Limb (tissue), 2 donors: ENCODE measurements around the gene TTYH2.
"Not testable (repeated sequence)": the region's sequence is repeated elsewhere in the genome, so short reads cannot be mapped to it uniquely, and the experiment has no call there.

ENCODE experiments used
- DNase-seq, 2 donors: peaks; one replicate each; pipeline ENCODE4 v3.0.0-alpha.2; 2016; ENCODE audit errors: extremely low spot score in 2 of 2

TTYH2 gene

GRCh38 chr17:74212913-74213791 is at the start of gene TTYH2:
Gene TTYH2 (plus strand): TSS chr17:74213571. CDS start chr17:74213588, 17 bp downstream.
- DNase-seq, result peak; percentile 92 to 93

- DNase-seq, result no peak
Observed at GRCh38 chr17:74163836-74164235, 49.5 kb upstream of the TTYH2 start.

GRCh38 chr17:74164446-74165045 is 48.8 kb upstream of the TTYH2 start:
- no peak for DNase-seq

GRCh38 chr17:74165797-74166365 is 47.5 kb upstream of the TTYH2 start:
- DNase-seq, result no peak

- DNase-seq, result no peak
Observed at GRCh38 chr17:74170924-74171323, 42.4 kb upstream of the TTYH2 start.

- no peak for DNase-seq
Observed at GRCh38 chr17:74172700-74173099, 40.7 kb upstream of the TTYH2 start.

- peak; percentile 68 to 86 for DNase-seq
Observed at GRCh38 chr17:74176546-74177001, 36.8 kb upstream of the TTYH2 start.

- no peak for DNase-seq
Observed at GRCh38 chr17:74177018-74177450, 36.3 kb upstream of the TTYH2 start.

GRCh38 chr17:74179576-74179975 is 33.8 kb upstream of the TTYH2 start:
- DNase-seq, result no peak

- no peak for DNase-seq
Observed at GRCh38 chr17:74180336-74180735, 33.0 kb upstream of the TTYH2 start.

GRCh38 chr17:74181341-74181740 is 32.0 kb upstream of the TTYH2 start:
- no peak for DNase-seq

- DNase-seq, result no peak
Observed at GRCh38 chr17:74182041-74182723, 31.2 kb upstream of the TTYH2 start.

GRCh38 chr17:74183411-74183810 is 30.0 kb upstream of the TTYH2 start:
- DNase-seq, result no peak

- DNase-seq, result no peak
Observed at GRCh38 chr17:74185571-74186185, 27.7 kb upstream of the TTYH2 start.

GRCh38 chr17:74186498-74186897 is 26.9 kb upstream of the TTYH2 start:
- no peak for DNase-seq

- no peak for DNase-seq
Observed at GRCh38 chr17:74187761-74188160, 25.6 kb upstream of the TTYH2 start.

GRCh38 chr17:74188687-74189086 is 24.7 kb upstream of the TTYH2 start:
- DNase-seq, result not testable (repeated sequence)

GRCh38 chr17:74190154-74190553 is 23.2 kb upstream of the TTYH2 start:
- DNase-seq, result no peak

GRCh38 chr17:74190807-74191406 is 22.5 kb upstream of the TTYH2 start:
- peak in 1 of 2 donors; percentile 71 for DNase-seq

GRCh38 chr17:74192950-74193781 is 20.2 kb upstream of the TTYH2 start:
- DNase-seq, result peak in 1 of 2 donors; percentile 50
